ENCODE results near the gene ADAMTS2.

DNA sequence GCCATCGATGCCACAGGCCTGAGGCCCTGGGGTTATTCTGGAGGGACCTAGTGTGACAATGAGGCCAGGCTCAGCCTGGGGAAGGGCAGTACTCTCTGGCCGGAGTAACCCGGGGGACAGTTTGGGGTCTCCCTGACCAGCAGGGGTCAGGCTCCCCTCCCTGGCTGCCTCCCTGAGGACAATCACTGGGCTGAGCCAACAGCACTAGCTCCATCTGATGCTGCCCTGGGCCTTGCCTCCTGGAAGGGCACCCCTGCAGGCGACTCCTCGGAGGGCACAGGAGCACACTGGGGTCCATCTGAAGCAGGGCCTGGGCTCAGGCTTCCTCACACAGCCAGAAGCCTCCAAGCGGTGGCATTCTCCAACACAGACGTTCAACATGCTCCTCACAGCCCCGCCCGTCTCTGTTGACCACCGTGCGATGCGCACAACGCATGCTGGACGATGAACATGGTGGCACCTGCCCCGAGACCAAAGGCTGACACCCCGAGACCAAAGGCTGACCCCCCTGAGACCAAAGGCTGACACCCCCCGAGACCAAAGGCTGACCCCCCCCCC, 68.3 kb downstream of the ADAMTS2 start:
- TF ChIP-seq EZH2 (IDR thresholded peaks at IDR 0.05; ENCODE audit: low read depth, unreplicated experiment) (no peak), CREB1 (CRISPR knock-in tag; IDR thresholded peaks at IDR 0.05; ENCODE audit: low read depth) (no peak), NANOG (IDR thresholded peaks at IDR 0.05; ENCODE audit: borderline replicate concordance) (no peak), EZH2phosphoT487 (IDR thresholded peaks at IDR 0.05; ENCODE audit: unreplicated experiment) (no peak), POLR2AphosphoS5 (IDR thresholded peaks at IDR 0.05; ENCODE audit: low read depth) (no peak), ZNF114 (CRISPR knock-in tag; IDR thresholded peaks at IDR 0.05) (no peak), ZNF331 (CRISPR knock-in tag; IDR thresholded peaks at IDR 0.05; ENCODE audit: low read depth) (no peak)
- TF ChIP-seq, protein P1, sequence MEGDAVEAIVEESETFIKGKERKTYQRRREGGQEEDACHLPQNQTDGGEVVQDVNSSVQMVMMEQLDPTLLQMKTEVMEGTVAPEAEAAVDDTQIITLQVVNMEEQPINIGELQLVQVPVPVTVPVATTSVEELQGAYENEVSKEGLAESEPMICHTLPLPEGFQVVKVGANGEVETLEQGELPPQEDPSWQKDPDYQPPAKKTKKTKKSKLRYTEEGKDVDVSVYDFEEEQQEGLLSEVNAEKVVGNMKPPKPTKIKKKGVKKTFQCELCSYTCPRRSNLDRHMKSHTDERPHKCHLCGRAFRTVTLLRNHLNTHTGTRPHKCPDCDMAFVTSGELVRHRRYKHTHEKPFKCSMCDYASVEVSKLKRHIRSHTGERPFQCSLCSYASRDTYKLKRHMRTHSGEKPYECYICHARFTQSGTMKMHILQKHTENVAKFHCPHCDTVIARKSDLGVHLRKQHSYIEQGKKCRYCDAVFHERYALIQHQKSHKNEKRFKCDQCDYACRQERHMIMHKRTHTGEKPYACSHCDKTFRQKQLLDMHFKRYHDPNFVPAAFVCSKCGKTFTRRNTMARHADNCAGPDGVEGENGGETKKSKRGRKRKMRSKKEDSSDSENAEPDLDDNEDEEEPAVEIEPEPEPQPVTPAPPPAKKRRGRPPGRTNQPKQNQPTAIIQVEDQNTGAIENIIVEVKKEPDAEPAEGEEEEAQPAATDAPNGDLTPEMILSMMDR (conservative IDR thresholded peaks at IDR 0.05; ENCODE audit: low read depth in 2 of 2), result peak; percentile 37 to 58
- TF ChIP-seq, protein P2, sequence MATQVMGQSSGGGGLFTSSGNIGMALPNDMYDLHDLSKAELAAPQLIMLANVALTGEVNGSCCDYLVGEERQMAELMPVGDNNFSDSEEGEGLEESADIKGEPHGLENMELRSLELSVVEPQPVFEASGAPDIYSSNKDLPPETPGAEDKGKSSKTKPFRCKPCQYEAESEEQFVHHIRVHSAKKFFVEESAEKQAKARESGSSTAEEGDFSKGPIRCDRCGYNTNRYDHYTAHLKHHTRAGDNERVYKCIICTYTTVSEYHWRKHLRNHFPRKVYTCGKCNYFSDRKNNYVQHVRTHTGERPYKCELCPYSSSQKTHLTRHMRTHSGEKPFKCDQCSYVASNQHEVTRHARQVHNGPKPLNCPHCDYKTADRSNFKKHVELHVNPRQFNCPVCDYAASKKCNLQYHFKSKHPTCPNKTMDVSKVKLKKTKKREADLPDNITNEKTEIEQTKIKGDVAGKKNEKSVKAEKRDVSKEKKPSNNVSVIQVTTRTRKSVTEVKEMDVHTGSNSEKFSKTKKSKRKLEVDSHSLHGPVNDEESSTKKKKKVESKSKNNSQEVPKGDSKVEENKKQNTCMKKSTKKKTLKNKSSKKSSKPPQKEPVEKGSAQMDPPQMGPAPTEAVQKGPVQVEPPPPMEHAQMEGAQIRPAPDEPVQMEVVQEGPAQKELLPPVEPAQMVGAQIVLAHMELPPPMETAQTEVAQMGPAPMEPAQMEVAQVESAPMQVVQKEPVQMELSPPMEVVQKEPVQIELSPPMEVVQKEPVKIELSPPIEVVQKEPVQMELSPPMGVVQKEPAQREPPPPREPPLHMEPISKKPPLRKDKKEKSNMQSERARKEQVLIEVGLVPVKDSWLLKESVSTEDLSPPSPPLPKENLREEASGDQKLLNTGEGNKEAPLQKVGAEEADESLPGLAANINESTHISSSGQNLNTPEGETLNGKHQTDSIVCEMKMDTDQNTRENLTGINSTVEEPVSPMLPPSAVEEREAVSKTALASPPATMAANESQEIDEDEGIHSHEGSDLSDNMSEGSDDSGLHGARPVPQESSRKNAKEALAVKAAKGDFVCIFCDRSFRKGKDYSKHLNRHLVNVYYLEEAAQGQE (IDR thresholded peaks at IDR 0.05; ENCODE audit: unreplicated experiment), result no peak
- TF ChIP-seq, protein P3, sequence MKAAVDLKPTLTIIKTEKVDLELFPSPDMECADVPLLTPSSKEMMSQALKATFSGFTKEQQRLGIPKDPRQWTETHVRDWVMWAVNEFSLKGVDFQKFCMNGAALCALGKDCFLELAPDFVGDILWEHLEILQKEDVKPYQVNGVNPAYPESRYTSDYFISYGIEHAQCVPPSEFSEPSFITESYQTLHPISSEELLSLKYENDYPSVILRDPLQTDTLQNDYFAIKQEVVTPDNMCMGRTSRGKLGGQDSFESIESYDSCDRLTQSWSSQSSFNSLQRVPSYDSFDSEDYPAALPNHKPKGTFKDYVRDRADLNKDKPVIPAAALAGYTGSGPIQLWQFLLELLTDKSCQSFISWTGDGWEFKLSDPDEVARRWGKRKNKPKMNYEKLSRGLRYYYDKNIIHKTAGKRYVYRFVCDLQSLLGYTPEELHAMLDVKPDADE (IDR thresholded peaks at IDR 0.05), result no peak
- TF ChIP-seq, protein P4, sequence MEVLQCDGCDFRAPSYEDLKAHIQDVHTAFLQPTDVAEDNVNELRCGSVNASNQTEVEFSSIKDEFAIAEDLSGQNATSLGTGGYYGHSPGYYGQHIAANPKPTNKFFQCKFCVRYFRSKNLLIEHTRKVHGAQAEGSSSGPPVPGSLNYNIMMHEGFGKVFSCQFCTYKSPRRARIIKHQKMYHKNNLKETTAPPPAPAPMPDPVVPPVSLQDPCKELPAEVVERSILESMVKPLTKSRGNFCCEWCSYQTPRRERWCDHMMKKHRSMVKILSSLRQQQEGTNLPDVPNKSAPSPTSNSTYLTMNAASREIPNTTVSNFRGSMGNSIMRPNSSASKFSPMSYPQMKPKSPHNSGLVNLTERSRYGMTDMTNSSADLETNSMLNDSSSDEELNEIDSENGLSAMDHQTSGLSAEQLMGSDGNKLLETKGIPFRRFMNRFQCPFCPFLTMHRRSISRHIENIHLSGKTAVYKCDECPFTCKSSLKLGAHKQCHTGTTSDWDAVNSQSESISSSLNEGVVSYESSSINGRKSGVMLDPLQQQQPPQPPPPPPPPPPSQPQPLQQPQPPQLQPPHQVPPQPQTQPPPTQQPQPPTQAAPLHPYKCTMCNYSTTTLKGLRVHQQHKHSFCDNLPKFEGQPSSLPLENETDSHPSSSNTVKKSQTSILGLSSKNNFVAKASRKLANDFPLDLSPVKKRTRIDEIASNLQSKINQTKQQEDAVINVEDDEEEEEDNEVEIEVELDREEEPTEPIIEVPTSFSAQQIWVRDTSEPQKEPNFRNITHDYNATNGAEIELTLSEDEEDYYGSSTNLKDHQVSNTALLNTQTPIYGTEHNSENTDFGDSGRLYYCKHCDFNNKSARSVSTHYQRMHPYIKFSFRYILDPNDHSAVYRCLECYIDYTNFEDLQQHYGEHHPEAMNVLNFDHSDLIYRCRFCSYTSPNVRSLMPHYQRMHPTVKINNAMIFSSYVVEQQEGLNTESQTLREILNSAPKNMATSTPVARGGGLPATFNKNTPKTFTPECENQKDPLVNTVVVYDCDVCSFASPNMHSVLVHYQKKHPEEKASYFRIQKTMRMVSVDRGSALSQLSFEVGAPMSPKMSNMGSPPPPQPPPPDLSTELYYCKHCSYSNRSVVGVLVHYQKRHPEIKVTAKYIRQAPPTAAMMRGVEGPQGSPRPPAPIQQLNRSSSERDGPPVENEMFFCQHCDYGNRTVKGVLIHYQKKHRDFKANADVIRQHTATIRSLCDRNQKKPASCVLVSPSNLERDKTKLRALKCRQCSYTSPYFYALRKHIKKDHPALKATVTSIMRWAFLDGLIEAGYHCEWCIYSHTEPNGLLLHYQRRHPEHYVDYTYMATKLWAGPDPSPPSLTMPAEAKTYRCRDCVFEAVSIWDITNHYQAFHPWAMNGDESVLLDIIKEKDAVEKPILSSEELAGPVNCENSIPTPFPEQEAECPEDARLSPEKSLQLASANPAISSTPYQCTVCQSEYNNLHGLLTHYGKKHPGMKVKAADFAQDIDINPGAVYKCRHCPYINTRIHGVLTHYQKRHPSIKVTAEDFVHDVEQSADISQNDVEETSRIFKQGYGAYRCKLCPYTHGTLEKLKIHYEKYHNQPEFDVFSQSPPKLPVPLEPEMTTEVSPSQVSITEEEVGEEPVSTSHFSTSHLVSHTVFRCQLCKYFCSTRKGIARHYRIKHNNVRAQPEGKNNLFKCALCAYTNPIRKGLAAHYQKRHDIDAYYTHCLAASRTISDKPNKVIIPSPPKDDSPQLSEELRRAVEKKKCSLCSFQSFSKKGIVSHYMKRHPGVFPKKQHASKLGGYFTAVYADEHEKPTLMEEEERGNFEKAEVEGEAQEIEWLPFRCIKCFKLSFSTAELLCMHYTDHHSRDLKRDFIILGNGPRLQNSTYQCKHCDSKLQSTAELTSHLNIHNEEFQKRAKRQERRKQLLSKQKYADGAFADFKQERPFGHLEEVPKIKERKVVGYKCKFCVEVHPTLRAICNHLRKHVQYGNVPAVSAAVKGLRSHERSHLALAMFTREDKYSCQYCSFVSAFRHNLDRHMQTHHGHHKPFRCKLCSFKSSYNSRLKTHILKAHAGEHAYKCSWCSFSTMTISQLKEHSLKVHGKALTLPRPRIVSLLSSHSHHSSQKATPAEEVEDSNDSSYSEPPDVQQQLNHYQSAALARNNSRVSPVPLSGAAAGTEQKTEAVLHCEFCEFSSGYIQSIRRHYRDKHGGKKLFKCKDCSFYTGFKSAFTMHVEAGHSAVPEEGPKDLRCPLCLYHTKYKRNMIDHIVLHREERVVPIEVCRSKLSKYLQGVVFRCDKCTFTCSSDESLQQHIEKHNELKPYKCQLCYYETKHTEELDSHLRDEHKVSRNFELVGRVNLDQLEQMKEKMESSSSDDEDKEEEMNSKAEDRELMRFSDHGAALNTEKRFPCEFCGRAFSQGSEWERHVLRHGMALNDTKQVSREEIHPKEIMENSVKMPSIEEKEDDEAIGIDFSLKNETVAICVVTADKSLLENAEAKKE (CRISPR knock-in tag; IDR thresholded peaks at IDR 0.05), result no peak

All from GM23338 (cell line).